ENCODE results near the gene GLS2. TPM values are rescaled to one million over a fixed set of nuclear protein-coding genes. Genes with fewer than 3 reads are reported as not detected.

GLS2 gene
- total and polyA plus RNA-seq, 9 of the 15 experiments (the other 6 are each of a cell fraction or from before 2014, with no cell fraction given) = 0.11 TPM; not detected in 8

- TF ChIP-seq CGGBP1 (CRISPR knock-in tag; IDR thresholded peaks at IDR 0.05) (no peak), THAP12 (CRISPR knock-in tag; IDR thresholded peaks at IDR 0.05) (peak; percentile 79), MNT (conservative IDR thresholded peaks at IDR 0.05) (peak; percentile 100), ZNF41 (CRISPR knock-in tag; conservative IDR thresholded peaks at IDR 0.05) (no peak), MTA3 (IDR thresholded peaks at IDR 0.05; ENCODE audit: borderline replicate concordance) (peak; percentile 69; the same call in 1 of the 2 replicates), DACH1 (IDR thresholded peaks at IDR 0.05; ENCODE audit: partially characterized antibody) (no peak), ZNF57 (CRISPR knock-in tag; IDR thresholded peaks at IDR 0.05) (no peak), PRDM10 (IDR thresholded peaks at IDR 0.05; ENCODE audit: partially characterized antibody) (no peak), ZNF518B (CRISPR knock-in tag; IDR thresholded peaks at IDR 0.05) (no peak), HDAC8 (tag; IDR thresholded peaks at IDR 0.05) (no peak), EHMT2 (IDR thresholded peaks at IDR 0.05) (0 out of 2 replicates have a peak, but pooled peaks have one; percentile 59), YY1 (IDR thresholded peaks at IDR 0.05; ENCODE audit: borderline replicate concordance in 1 of 3, control insufficient read depth in 1 of 3, extremely low read depth in 1 of 3, insufficient read depth in 3 of 3, insufficient read length in 1 of 3, insufficient replicate concordance in 2 of 3, low read depth in 1 of 3, low read length in 2 of 3) (peak; percentile 84 to 96 (median 95)), SMARCC2 (IDR thresholded peaks at IDR 0.05; ENCODE audit: low read depth) (no peak), BRF1 (IDR thresholded peaks at IDR 0.05; ENCODE audit: borderline replicate concordance, extremely low read depth, insufficient read length) (no peak)
Observed at GRCh38 chr12:56468216-56469006, 19.6 kb downstream of the GLS2 start, which contains the start of gene SPRYD4 (continued).

All from K562 (cell line).